HG02870 (cell line): Measurements from ENCODE around the gene BLOC1S2.
"Not testable (repeated sequence)": the region's sequence is repeated elsewhere in the genome, so short reads cannot be mapped to it uniquely, and the experiment has no call there.

Source experiments
- ATAC-seq: cut with Tn5 transposase; IDR thresholded peaks from one replicate; pipeline ENCODE4 v1.9.1; 2021; ENCODE audit warnings: mild to moderate bottlenecking, moderate library complexity; ENCODE audit not compliant: unreplicated experiment

The BLOC1S2 gene

DNA sequence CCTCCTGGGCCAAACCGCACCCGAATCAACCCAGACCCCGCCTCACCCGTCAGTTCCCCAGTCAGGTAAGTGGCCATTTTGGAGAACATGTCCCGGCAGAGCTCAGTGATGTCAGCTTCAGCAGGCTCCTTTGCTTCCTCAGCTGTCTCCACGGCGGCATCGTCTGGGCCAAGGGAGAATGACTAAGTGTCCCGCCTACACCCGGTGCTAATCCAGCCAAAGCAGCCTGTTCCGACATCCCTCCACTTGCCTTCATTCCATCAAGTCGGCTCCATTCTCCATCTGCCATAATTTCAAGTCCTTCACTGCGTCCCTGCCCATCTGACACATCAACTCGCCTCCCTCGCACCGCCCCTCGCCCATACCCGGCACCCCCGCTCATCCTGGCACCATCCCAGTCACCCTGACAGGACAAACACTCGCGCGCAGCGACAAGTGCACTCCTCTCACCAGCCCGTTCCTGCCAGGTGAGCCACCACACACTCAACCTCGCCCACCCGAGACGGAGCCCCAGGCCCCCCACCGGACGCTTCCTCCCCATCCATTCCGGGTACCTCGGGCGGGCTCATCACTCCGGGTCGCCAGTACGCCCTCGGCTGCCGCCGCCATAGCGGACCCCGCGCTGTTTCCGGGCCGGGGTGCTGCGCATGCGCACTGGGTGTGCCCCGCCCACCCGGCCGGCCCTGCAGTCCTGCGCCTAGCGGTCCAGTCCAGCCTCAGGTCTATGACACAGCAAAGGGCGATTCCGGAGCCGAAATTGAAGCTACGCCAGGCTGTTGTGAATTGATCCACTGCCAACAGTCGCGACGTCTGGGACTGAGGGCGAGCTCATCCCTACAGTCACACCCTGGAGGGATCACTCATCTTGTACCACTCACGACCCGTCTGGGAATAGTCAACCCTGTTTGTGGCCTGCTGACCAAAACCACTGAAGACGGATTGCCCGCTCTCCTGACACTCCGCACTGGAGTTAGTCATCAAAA, at the start of gene BLOC1S2:
BLOC1S2 (minus strand) TSS at position 630 of the 983 bp plus-strand sequence; CDS start at position 609, 21 bp downstream.
- ATAC-seq, result peak; percentile 90

GRCh38 chr10:100334762-100335161, 48.3 kb upstream of the BLOC1S2 start:
- no peak for ATAC-seq

DNA sequence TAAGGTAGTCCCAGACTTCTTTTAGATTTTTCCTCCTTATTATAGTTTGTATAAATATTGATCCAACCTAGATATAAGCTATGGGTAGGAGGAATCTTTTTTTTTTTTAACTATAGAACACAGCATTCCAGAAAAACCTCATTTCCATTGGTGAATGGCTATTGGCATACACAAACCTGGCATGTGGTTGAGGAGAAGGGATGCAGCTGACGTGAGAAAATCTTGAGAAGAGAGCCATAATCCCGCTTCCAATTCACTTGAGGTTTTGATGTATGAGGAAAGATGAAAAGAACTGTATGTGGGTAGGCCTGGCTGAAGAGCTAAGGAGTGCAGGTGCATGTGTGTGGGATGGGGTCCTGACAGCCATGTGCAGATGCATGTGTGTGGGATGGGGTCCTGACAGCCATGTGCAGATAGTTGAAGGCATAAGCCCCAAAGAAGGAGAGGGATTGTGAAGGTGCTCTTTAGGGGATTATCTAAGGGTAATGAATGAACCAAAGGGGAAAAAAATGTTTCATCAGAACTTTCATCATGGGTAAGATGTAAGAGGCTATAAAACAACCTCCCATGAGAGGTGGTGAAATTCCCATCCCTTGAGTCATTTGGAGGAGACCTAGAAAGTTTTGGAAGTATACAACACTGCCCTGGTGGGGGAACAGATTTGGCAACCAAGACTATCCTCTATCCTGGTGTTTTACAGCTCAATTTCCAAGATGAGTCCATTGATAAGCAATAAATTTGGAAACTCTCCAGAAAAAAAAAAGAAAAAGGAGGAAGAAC, 47.4 kb upstream of the BLOC1S2 start:
- no peak for ATAC-seq

- ATAC-seq, result no peak
Measured at GRCh38 chr10:100333106-100333505, 46.6 kb upstream of the BLOC1S2 start.

DNA sequence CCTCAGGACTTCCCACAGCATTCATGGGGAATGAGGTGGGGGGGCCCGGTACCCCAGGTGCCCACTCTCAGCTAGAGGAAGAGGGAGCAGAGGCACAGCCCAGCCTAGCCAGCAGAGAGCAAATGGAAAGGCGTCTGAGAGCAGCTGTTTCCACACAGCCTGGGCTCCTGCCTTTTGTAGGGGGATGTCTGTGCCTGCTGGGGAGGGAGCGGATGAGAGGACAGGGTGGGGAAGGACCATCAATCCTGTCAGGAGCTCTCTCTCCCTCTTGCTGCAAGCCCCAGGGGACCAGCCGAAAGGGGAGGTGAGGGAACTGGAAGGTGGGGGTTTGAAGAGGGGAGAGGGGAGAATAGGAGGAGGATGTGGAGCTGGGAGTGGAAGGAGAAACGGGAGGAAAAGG, 43.6 kb upstream of the BLOC1S2 start, which contains the start of gene PKD2L1:
PKD2L1 (minus strand) TSS at position 150 of the 400 bp plus-strand sequence; CDS start at position 25, 125 bp downstream.
- no peak for ATAC-seq

DNA sequence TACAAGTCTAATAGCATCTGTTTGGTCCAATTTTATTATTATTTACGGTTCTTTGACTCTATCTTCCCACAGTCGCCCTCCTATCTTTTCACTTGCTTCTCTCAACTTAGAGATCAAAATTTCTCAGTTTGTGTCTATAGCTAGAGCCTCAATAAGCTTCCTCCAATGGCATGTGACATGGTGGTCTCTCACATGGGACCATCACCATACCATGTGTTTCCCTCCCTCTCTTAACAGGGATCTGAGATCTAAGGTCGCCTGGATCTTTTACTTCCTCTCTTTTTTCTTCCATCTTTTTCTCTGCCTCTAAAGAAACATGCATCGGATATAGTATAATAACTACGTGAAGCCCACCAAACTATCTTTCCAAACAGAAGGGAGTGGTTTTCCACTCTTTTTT, 41.7 kb upstream of the BLOC1S2 start:
- ATAC-seq, result no peak

DNA sequence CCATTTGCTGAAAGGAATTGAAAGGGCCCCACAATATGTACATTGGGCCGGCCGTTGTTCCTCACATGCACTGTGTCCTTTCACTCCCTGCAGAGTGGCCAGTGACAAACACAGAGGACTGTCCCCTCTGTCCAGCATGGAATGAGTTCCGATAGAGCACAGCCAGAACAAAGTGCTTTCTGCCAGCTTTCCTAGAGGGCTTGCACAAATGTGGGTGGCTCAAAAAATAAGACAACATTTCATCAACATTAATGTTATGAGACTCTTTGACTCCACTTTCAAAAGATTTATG, 41.2 kb upstream of the BLOC1S2 start:
- ATAC-seq, result no peak

- ATAC-seq, result peak; percentile 97
Measured at GRCh38 chr10:100327007-100327717, 40.7 kb upstream of the BLOC1S2 start.

DNA sequence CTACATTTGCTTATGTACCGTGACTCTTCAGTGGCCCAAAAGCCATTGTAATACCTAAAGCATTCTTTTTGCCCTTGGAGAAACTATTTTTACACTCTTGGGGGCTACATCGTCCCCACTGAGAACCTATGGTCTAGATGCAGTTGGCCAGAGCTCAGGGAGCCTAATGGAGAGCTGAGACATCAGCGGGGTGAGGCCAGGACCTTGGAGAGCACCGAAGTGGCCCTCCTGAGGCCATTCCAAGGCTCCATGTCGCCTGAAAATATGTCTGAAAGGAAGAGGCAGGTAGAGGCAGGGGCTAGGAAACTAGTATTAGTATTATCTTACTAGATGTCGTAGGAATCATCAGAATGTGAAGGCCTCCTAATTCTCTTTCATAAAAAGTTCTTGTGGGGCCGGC, 38.7 kb upstream of the BLOC1S2 start:
- ATAC-seq, result no peak

- ATAC-seq, result no peak
Measured at GRCh38 chr10:100319707-100320402, 33.4 kb upstream of the BLOC1S2 start.

GRCh38 chr10:100318207-100318606, 31.7 kb upstream of the BLOC1S2 start:
- no peak for ATAC-seq

DNA sequence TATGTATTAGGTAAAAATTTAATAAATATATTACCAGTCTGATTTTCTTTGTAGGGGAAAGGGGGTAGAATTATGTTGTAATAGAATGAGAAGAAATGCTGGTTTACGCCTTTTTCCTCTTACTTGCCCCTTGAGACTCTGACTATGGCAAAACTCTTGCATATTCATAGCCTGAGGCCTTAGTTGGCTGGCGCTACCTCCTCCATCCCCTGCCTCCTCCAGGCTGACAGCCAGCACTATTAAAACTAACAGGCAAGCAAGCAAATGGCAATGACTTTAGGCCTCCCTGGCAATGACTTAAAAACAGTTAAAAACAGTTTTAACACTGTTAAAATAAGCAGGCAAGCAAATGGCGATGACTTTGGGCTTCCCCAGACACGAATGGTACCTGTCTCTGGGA, 29.1 kb upstream of the BLOC1S2 start:
- ATAC-seq, result no peak

- ATAC-seq, result no peak
Measured at GRCh38 chr10:100311298-100311697, 24.8 kb upstream of the BLOC1S2 start.

GRCh38 chr10:100307684-100308083, 21.2 kb upstream of the BLOC1S2 start:
- ATAC-seq, result no peak

DNA sequence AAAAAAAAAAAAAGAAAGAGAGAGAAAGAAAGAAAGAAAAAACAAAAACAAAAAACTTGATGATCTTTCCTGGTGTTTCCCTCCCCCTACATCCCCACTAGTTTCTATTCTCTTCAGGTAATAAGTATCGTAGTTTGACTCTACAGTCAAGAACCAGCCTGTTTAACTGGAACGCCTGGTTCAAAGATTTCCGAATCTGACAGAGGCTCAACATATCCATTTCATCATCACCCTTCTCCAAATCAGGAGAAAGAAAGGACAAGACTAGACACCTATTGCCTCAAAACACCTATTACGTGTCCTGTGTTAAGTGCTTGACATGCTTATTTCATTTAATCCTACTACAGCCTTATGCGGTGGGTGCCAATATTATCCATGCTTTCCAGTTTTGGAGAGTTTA, 20.4 kb upstream of the BLOC1S2 start:
- ATAC-seq, result no peak

GRCh38 chr10:100304414-100304813, 17.9 kb upstream of the BLOC1S2 start:
- ATAC-seq, result no peak

GRCh38 chr10:100303724-100304319, 17.3 kb upstream of the BLOC1S2 start:
- ATAC-seq, result no peak

DNA sequence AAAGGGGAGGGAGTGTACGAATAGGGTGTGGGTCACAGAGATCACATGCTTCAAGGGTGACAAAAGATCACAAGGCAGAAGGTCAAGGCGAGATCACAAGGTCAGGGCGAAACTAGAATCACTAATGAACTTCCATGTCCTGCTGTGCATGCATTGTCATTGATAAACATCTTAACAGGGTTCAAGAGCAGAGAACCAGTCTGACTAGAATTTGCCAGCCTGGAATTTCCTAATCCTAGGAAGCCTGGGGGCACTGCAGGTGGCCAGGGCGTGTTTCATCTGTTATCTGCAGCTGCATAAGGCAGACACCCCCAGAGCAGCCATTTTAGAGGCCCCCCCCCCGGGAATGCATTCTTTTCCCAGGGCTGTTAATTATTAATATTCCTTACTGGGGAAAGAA, 14.6 kb upstream of the BLOC1S2 start:
- ATAC-seq, result not testable (repeated sequence)

DNA sequence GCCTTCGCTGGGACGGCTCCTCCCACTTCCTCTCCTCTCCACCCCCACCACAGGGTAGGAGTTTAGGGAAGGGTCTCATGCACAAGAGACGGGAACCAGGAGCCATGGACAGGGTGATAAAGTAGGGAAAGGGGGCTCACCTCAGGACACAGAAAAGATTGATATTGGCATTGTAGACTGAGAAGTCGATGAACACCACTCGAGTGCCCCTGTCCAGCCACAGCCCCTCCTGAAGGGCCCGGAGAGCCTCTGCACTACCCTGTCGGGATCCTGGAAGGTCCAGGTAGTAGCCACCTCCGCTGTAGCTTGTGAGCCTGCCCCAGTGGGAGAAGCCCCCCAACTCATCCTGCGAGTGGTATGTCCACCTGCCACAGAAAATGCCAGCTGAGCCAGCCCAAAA, 10.8 kb upstream of the BLOC1S2 start:
- no peak for ATAC-seq

DNA sequence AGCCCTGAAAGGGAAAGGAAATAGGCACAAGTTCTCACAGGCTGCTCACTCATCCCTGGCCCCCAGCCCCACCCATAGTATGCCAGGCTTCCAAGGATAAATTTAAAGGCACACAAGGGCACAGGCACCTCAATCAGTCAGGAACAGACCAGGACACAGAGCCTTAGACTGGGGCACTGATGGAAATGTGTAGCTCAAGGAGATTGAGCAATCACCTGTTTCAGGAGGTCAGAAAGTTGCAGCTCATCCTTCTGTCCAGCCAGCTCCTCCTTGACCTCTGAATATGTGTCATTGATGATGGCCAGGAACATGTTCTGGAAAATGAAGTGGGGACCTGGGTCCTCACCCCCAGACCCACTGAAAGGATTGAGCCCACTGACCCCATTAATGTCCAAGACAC, 6.6 kb upstream of the BLOC1S2 start:
- no peak for ATAC-seq
